HepG2 (cell line): ENCODE results near the gene ZBTB7C. TPM values are rescaled to one million over a fixed set of nuclear protein-coding genes. Genes with fewer than 3 reads are reported as not detected.

ENCODE experiments used
- ATAC-seq: fragments of 200-7000 bp; cut with Tn5 transposase; 3 replicates; pipeline ENCODE4 v1.9.1; 2020; ENCODE audit warnings: mild to moderate bottlenecking, moderate library complexity
- BruUV-seq: library from RNA; stranded (reverse); fragments of 400-500 nt; replicated peaks from 2 replicates; lab custom pipeline; 2021; lab: Mats Ljungman, UMichigan
- CTCF ChIA-PET: fragments of 300-600 bp; formaldehyde crosslinking; extraction: SDS; loops from one replicate; lab custom pipeline; 2021; ENCODE audit warnings: low total read pairs, inconsistent platforms, low intra/inter-chr PET ratio; lab: Yijun Ruan, JAX
- POLR2A ChIA-PET: fragments of 350-600 bp; sonication (Branson Sonifier 250); formaldehyde crosslinking; loops from one replicate; lab custom pipeline; 2020; ENCODE audit warnings: antibody characterized with exemption, inconsistent platforms; lab: Yijun Ruan, JAX
- DNase-seq: peaks from one replicate; pipeline ENCODE4 v3.0.0-alpha.2; 2015; ENCODE audit warnings: low spot score
- FAIRE-seq: peaks from 3 replicates; lab custom pipeline; 2011; peaks lifted over from hg19 to GRCh38; lab: Jason Lieb, UNC
- H2AFZ ChIP-seq: one replicate; pipeline ENCODE4 v1.6.1; 2011; ENCODE audit warnings: low read length, inconsistent platforms
- H3K27ac ChIP-seq: fragments of 300-600 bp; 3 replicates; pipeline ENCODE4 v1.8.0; 2011; ENCODE audit warnings: mixed run types, mild to moderate bottlenecking, mixed read lengths, low read length, inconsistent platforms; ENCODE audit not compliant: insufficient read depth; ENCODE audit errors: extremely low read length
- H3K27me3 ChIP-seq, 2 experiments: fragments of 200-600 bp in 1 of 2; 2 replicates in 1 of 2; 3 replicates in 1 of 2; pipeline versions ENCODE4 v1.6.0 to v1.8.0; 2011; ENCODE audit warnings: low read length in 2 of 2, mild to moderate bottlenecking in 2 of 2, moderate library complexity in 2 of 2, inconsistent platforms in 1 of 2; ENCODE audit not compliant: insufficient read depth in 2 of 2, control insufficient read depth in 1 of 2
- H3K36me3 ChIP-seq, 2 experiments: fragments of 200-600 bp in 1 of 2; replicated peaks in 1 of 2; 2 replicates in 1 of 2; 3 replicates in 1 of 2; pipeline versions ENCODE4 v1.5.1 to v1.8.0; 2011; ENCODE audit warnings: low read length in 2 of 2, inconsistent platforms in 1 of 2; ENCODE audit not compliant: insufficient read depth in 2 of 2, control insufficient read depth in 1 of 2
- H3K4me1 ChIP-seq: 2 replicates; pipeline ENCODE4 v1.5.1; 2012; ENCODE audit warnings: low read length, inconsistent platforms; ENCODE audit not compliant: insufficient read depth
- H3K4me2 ChIP-seq: 2 replicates; pipeline ENCODE4 v1.6.0; 2011; ENCODE audit warnings: low read depth, low read length, inconsistent platforms
- H3K4me3 ChIP-seq, 3 experiments: fragments of 200-600 bp in 1 of 3; sonication (generic), shearing (Covaris generic) in 1 of 3; replicated peaks in 1 of 3; 2 replicates each; pipeline ENCODE4 v1.5.1; 2011 to 2016; ENCODE audit warnings: low read length in 3 of 3, inconsistent platforms in 2 of 3, low read depth in 2 of 3, mild to moderate bottlenecking in 2 of 3, control low read depth in 1 of 3, mixed read lengths in 1 of 3; ENCODE audit not compliant: insufficient read depth in 1 of 3
- H3K79me2 ChIP-seq: one replicate; pipeline ENCODE4 v1.6.1; 2011; ENCODE audit warnings: low read length, inconsistent platforms; ENCODE audit not compliant: insufficient read depth
- H3K9ac ChIP-seq: 2 replicates; pipeline ENCODE4 v1.6.0; 2011; ENCODE audit warnings: mild to moderate bottlenecking, low read depth, low read length, inconsistent platforms; ENCODE audit not compliant: insufficient read depth
- H3K9me3 ChIP-seq: 2 replicates; pipeline ENCODE4 v1.5.1; 2012; ENCODE audit warnings: mild to moderate bottlenecking, low read length
- H4K20me1 ChIP-seq: 2 replicates; pipeline ENCODE4 v1.6.0; 2011; ENCODE audit warnings: inconsistent platforms, mild to moderate bottlenecking, low read length, moderate library complexity; ENCODE audit not compliant: insufficient read depth
- NAIF1 ChIP-seq: sonication (generic); formaldehyde crosslinking; IDR thresholded peaks from 2 replicates; pipeline ENCODE4 v1.5.0; 2020; ENCODE audit warnings: mild to moderate bottlenecking, missing genetic modification reagents, borderline replicate concordance
- SIN3B ChIP-seq: fragments of 150-350 bp; IDR thresholded peaks from 2 replicates; pipeline ENCODE4 v1.6.1; 2014; ENCODE audit warnings: low read length
- THYN1 ChIP-seq: sonication (generic); formaldehyde crosslinking; IDR thresholded peaks from 2 replicates; pipeline ENCODE4 v1.8.1; 2023; ENCODE audit warnings: low read depth, mild to moderate bottlenecking, moderate library complexity, missing genetic modification reagents, borderline replicate concordance
- TSC22D2 ChIP-seq: sonication (generic); formaldehyde crosslinking; IDR thresholded peaks from 2 replicates; pipeline ENCODE4 v1.5.1; 2020; ENCODE audit warnings: missing genetic modification reagents, mild to moderate bottlenecking, borderline replicate concordance
- ZNF136 ChIP-seq: sonication (generic); formaldehyde crosslinking; IDR thresholded peaks from 2 replicates; pipeline ENCODE4 v1.8.1; 2022; ENCODE audit warnings: low read depth, mild to moderate bottlenecking, moderate library complexity, missing genetic modification reagents
- ZNF550 ChIP-seq: sonication (generic); formaldehyde crosslinking; IDR thresholded peaks from 2 replicates; pipeline ENCODE4 v1.4.0; 2020; ENCODE audit warnings: mild to moderate bottlenecking, missing genetic modification reagents, borderline replicate concordance
- WGBS: methylation state at CpG from one replicate; pipeline ENCODE4 v1.1.6; 2017; ENCODE audit warnings: low lambda C conversion rate; 5-methylcytosine and 5-hydroxymethylcytosine counted together
- in situ Hi-C: cut with HindIII; loops from 2 replicates; pipeline ENCODE4 v1.10.0; 2017; ENCODE audit warnings: low pct_unique_long_range_greater_than_20kb; ENCODE audit not compliant: extremely low pct_ligation_motif_present
- intact Hi-C: fragments of 100-400 bp; cut with micrococcal nuclease; formaldehyde crosslinking; loops from one replicate; pipeline ENCODE4 v1.10.0; 2022; ENCODE audit not compliant: unreplicated experiment
- polyA plus RNA-seq, 8 experiments: library from polyadenylated mRNA; depleted of rRNA in 3 of 8; stranded (reverse) in 7 of 8; unstranded in 1 of 8; fragments of >200 nt; fragmentation: Illumina TruSeq in 4 of 8; extraction: Trizol in 4 of 8; gene quantifications; 2 replicates each; pipeline versions ENCODE4 v1.2.1 to v1.2.3, GENCODE V29; 2011 to 2016; ENCODE audit warnings: low read depth in 4 of 8, missing spikeins in 1 of 8, mixed read lengths in 1 of 8; ENCODE audit not compliant: insufficient read depth in 1 of 8
- total RNA-seq, 5 experiments: library from RNA; depleted of rRNA; stranded (reverse); fragments of >200 nt; fragmentation: Illumina TruSeq; extraction: Trizol; gene quantifications; 2 replicates each; pipeline ENCODE4 v1.2.3, GENCODE V29; 2016; ENCODE audit warnings: low read depth in 1 of 5
- TF ChIP-seq, protein P1 (sequence below): sonication (generic); formaldehyde crosslinking; IDR thresholded peaks from 2 replicates; pipeline ENCODE4 v1.5.0; 2020; ENCODE audit warnings: mild to moderate bottlenecking, missing genetic modification reagents, moderate library complexity
- TF ChIP-seq, protein P2 (sequence below): sonication (generic); formaldehyde crosslinking; IDR thresholded peaks from 2 replicates; pipeline ENCODE4 v1.4.0; 2020; ENCODE audit warnings: mild to moderate bottlenecking, missing genetic modification reagents

Gene ZBTB7C
- total and polyA plus RNA-seq, 2 of the 13 experiments (the other 11 are each of a cell fraction or from before 2014, with no cell fraction given) = 0.01 to 0.04 TPM

DNA sequence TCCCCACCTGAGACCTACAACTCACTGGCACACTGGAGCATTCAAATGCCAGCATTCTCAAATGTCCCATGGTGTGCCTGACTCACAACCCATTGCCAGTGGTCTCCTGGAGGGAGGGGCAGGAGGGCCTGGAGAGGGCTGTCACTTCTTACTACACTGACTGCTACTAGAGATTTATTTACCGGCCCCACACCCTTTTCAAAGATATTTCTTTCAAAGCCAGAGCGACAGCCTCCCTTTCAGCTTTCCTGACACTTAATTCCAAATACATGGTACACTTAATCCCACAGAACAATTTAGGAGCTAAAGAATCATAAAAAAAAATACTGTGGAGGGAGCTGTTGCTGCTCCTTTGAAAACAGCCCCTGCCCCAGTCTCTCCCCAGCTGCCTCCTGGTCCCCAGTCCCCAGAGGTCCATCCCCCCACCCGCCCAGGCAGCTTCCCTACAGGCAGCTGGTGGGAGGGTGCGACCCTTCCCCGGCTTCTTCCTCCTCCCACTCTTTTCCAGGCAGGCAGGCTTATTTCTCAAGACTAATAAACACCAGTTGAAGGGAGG is 349.6 kb downstream of the ZBTB7C start:
- no peak for ATAC-seq
- in situ Hi-C loops = no loop called here
- no peak overlapping the region for H2AFZ ChIP-seq
- TF ChIP-seq, protein P1, sequence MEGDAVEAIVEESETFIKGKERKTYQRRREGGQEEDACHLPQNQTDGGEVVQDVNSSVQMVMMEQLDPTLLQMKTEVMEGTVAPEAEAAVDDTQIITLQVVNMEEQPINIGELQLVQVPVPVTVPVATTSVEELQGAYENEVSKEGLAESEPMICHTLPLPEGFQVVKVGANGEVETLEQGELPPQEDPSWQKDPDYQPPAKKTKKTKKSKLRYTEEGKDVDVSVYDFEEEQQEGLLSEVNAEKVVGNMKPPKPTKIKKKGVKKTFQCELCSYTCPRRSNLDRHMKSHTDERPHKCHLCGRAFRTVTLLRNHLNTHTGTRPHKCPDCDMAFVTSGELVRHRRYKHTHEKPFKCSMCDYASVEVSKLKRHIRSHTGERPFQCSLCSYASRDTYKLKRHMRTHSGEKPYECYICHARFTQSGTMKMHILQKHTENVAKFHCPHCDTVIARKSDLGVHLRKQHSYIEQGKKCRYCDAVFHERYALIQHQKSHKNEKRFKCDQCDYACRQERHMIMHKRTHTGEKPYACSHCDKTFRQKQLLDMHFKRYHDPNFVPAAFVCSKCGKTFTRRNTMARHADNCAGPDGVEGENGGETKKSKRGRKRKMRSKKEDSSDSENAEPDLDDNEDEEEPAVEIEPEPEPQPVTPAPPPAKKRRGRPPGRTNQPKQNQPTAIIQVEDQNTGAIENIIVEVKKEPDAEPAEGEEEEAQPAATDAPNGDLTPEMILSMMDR (CRISPR knock-in tag) = no peak
- TF ChIP-seq, protein P2, sequence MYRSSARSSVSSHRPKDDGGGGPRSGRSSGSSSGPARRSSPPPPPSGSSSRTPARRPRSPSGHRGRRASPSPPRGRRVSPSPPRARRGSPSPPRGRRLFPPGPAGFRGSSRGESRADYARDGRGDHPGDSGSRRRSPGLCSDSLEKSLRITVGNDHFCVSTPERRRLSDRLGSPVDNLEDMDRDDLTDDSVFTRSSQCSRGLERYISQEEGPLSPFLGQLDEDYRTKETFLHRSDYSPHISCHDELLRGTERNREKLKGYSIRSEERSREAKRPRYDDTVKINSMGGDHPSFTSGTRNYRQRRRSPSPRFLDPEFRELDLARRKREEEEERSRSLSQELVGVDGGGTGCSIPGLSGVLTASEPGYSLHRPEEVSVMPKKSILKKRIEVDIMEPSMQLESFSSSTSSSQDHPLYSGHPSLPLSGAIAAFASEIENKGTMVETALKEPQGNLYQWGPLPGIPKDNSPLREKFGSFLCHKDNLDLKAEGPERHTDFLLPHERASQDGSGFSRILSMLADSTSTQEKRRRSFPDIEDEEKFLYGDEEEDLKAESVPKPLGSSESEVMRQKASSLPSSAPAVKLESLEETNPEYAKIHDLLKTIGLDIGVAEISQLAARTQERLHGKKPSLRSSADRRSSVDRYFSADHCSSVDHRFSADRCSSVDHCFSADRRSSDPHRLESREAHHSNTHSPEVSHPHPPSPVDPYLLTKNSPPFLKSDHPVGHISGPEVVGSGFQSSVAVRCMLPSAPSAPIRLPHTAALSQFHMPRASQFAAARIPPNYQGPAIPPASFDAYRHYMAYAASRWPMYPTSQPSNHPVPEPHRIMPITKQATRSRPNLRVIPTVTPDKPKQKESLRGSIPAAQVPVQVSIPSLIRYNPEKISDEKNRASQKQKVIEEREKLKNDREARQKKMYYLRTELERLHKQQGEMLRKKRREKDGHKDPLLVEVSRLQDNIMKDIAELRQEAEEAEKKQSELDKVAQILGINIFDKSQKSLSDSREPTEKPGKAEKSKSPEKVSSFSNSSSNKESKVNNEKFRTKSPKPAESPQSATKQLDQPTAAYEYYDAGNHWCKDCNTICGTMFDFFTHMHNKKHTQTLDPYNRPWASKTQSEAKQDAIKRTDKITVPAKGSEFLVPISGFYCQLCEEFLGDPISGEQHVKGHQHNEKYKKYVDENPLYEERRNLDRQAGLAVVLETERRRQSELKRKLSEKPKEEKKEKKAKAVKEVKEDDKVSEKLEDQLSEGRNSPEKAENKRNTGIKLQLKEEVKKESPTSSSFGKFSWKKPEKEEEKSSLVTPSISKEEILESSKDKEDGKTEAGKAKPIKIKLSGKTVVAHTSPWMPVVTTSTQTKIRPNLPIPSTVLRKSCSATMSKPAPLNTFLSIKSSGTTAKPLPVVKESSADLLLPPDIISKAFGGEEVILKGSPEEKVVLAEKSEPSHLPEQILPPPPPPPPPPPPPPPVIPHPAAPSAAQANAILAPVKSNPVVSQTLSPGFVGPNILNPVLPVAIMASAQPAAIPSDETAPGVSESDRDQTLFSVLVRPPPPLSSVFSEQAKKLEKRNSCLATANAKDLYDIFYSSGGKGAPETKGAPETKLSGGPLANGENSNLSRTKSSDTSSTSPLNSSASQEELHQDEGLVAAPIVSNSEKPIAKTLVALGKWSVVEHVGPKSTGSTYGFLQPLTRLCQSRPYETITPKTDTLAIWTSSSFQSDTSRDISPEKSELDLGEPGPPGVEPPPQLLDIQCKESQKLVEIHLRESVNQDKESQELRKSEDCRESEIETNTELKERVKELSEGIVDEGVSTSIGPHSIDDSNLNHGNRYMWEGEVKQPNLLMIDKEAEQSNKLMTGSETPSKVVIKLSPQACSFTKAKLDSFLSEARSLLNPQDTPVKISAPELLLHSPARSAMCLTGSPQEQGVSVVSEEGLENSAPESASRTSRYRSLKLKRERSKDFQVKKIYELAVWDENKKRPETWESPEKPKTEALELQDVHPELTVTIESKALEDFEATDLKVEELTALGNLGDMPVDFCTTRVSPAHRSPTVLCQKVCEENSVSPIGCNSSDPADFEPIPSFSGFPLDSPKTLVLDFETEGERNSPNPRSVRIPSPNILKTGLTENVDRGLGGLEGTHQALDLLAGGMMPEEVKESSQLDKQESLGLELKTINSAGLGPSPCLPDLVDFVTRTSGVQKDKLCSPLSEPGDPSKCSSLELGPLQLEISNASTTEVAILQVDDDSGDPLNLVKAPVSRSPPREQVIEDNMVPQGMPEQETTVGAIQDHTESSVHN = no peak
- no peak for TF ChIP-seq ZNF136 (CRISPR knock-in tag)
- TF ChIP-seq NAIF1 (CRISPR knock-in tag) = no peak
- no peak for TF ChIP-seq THYN1 (CRISPR knock-in tag)
- TF ChIP-seq SIN3B = no peak
- TF ChIP-seq TSC22D2 (CRISPR knock-in tag) = no peak
- no peak for TF ChIP-seq ZNF550 (CRISPR knock-in tag)
- TF ChIP-seq, all 625 proteins: peak for 0
- intact Hi-C loops = no loop called here
- H3K4me3 ChIP-seq = no peak overlapping the region
- H3K27ac ChIP-seq = no peak overlapping the region
- WGBS = 66% methylated on average over 5 of the region's 5 CpGs
- no TSS peak for BruUV-seq
- H3K9me3 ChIP-seq = no peaks in the 10 kb centered on the region
- ChIA-PET POLR2A (no interaction called here), CTCF (no interaction called here)
- FAIRE-seq = no peak
- no peak for DNase-seq
- H3K27me3 ChIP-seq = no peaks in the 10 kb centered on the region; a peak in 2 of 5 replicates
- no peaks in the 10 kb centered on the region for H3K36me3 ChIP-seq
- no peak overlapping the region for H3K4me2 ChIP-seq
- no peaks in the 10 kb centered on the region for H4K20me1 ChIP-seq
- H3K9ac ChIP-seq = no peak overlapping the region
- H3K79me2 ChIP-seq = no peaks in the 10 kb centered on the region
- peaks cover 20% of the 10 kb centered on the region for H3K4me1 ChIP-seq
